HS-5 (cell line): ENCODE measurements around the gene AK2.

Source experiments
- DNase-seq: peaks from one replicate; pipeline ENCODE4 v3.0.0-alpha.2; 2012; ENCODE audit warnings: low read depth

AK2 gene

GRCh38 chr1:33022650-33023200 lies 14.0 kb downstream of the AK2 start:
- no peak for DNase-seq

DNA sequence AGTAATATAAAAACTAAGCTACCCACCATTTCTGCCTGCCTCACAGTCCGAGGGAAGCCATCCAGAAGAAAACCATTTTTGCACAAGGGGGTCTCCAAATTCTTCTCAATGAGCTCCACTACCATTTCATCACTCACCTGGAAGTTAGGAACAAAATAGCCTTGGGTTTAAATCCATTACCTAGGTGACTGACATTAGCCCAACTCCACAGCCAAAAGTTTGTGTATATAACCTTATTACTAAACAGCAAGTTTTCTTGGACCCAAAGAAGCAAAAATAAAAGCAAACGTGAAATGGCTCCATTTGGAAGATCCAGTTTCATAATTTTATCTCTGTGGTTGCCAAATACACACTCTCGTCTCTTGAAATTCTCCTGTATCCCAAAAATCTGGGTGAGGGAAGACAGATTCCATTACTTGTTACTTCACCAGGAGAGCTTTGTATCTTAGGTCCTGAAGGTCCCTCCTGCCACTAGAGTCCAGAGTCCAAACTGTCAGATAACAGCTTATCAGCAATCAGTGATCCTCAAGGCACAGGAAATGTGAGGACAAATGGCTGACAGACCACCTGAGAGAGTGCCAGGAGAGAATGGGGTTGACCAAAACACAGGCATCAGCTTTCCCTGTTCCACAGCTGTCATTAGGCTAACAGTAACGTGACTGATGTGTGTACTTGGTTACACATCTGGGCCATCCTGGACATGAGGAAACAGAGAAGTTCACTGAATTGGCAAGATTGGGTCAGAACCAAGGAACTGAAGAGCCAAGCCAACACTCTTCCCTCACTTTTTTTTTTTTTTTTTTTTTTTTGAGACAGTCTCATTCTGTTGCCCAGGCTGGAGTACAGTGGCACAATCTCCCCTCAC lies 14.9 kb downstream of the AK2 start:
- DNase-seq = no peak

- DNase-seq = no peak
These were observed 18.6 kb downstream of the AK2 start for GRCh38 chr1:33018112-33018511.

- DNase-seq = no peak
These were observed 19.5 kb downstream of the AK2 start for GRCh38 chr1:33017175-33017574.

DNA sequence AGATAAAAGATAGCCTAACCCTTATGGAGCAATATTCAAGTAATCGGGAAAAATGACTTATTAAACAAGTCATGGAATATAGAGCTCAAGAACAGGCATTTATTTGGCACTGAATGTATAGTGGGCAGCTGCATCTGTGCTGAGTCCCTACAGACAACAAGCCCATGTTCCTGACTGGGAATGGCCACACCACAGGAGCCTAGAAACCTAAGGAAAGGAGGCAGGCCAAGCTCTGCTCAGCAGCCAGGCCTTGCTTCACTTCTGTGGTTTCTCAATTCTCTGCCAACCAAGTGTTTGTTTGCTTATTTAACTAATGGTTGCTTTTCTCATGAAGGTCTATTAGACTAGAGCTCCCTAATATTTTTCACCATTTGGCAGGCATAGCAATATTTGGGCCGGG lies 21.5 kb downstream of the AK2 start:
- no peak for DNase-seq

- no peak for DNase-seq
These were observed 22.1 kb downstream of the AK2 start for GRCh38 chr1:33014464-33015163.

DNA sequence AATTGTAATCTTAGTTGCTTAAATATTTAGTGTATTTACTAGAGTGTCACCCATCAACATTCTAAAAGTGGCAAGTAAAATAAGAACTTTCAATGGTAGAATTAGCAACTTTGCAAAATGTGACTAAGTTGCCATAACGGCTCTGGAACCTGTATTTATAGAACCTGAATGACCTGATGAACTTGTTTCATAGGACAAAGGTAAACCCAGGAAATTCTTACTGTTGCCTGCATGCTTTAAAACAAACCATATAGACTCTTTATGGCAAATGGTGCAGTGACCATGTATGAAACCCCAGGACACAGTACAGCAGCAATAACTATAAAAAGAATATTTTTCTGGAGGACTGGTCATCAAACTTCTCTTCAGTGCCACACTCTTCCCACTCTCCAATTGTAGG lies 22.9 kb downstream of the AK2 start:
- no peak for DNase-seq

GRCh38 chr1:33012165-33012564 lies 24.5 kb downstream of the AK2 start:
- DNase-seq = no peak

DNA sequence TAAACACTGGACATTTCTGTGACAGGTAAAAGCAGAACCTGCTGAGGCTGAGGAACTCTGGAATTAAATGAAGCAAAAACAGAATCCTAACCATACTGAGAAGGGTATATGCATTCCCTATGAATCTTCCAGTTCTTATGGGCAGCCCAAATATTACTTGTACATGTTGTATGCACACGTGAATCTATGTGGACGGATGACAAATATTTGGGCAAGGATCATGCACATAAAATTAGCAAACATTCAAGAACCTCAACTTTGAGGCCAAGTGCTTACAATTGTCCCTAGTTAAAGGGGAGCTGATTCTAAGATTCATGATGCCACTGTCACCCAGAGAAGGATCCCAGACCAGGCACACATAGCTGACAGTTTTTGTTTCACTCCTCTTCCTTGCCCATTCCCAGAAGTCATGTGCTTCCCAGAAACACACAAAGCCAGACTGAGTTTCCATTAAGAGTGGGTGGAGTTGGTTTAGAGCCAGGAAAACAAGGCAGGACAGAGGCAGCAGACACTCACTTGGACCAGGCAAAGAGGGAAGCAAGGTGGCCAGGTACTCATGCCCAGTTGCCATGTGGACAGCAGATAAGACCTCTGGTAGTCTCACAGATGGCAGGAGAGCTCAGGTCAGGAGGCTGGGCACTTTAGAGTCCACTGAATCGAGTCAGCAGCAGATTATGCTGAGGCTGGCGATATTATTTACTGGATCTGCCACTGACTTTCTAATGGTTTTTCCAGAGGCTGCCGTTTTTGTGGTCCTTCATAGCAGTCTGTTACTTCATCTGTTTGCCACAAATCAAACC lies 25.6 kb downstream of the AK2 start:
- no peak for DNase-seq

GRCh38 chr1:33009561-33009960 lies 27.1 kb downstream of the AK2 start:
- DNase-seq = no peak

- no peak for DNase-seq
These were observed 28.4 kb downstream of the AK2 start for GRCh38 chr1:33008051-33008914.

DNA sequence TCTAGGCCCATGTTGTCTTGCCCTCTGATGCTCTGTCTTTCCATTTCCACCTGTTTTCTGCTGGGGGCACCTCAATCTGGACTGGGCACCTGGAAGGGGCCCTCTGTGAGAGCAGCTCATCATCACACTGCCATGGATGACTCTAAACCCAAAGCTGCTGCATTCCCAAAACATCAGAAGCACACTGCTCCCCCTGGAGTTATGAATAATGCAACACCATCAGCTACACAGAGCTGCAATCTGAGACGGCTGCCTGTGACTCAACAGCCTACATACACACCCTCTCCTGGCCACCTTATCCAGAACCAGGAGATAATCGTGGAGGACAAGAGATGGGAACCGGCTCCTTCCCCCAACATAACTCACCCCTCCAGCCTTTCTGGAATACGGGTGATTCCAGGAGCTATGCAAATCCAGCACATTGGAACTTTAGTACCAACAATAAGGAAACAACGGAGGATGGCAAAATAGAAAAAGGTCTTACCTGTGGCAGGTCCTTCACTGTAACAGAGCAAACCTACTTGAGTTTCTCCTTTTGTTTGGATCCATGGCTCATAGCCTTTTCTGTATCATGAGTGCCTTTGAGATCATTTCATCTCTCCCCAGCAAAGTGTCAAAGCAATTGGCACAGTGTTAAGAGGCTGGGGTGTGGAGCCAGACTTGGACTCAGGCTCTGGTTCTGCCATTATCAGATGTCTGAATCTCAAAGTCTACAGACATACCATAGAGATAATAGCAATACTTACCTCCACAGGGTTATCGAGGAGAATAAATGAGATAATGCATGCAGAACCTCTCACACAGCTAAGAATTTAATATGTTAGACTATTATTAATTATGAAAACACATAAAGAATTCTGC lies 29.3 kb downstream of the AK2 start:
- peak; percentile 72 for DNase-seq

DNA sequence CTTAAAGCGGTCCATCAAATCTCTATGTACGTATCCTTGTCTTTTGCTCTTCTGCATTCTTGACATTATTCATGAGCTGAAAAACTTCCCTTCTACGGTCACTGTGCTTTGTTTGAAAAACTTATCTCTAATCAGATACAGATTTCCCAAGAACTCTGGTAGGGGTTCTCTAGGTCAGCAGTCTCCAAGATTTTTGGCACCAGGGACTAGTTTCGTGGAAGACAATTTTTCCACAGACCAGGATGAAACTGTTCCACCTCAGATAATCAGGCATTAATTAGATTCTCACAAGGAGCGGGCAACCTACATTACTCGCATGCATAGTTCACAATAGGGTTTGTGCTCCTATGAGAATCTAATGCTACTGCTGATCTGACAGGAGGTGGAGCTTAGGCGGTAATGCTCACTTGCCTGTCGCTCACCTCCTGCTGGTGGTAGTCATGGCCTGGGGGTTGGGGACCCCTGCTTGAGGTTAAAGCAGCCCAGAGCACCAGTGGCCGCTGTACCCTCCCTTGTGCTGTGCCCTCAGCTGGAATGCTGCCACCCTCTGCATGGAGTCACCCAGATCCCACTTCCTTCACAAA lies 30.8 kb downstream of the AK2 start:
- no peak for DNase-seq

GRCh38 chr1:33005117-33005837 lies 31.4 kb downstream of the AK2 start:
- no peak for DNase-seq

DNA sequence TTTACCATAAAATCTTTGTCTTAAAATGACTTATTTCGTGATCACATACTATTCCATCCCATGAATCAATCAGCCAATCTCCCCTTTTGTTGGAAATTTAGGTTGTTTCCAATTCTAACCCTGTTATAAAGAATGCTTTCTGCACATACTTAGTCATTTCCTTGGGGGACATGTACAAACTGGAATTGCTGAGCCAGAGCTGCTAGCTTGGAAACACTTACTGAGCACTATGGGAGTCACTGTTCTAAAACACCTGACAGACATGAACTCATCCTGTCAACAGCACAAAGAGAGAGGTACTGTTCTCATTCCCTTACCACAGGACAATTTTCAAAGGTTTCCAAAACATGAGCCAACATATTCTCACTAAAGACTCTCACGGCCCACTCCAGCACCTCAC lies 32.1 kb downstream of the AK2 start:
- DNase-seq = no peak

- no peak for DNase-seq
These were observed 33.0 kb downstream of the AK2 start for GRCh38 chr1:33003657-33004056.

- no peak for DNase-seq
These were observed 34.7 kb downstream of the AK2 start for GRCh38 chr1:33002006-33002405.

GRCh38 chr1:33001282-33001681 lies 35.4 kb downstream of the AK2 start:
- DNase-seq = no peak

DNA sequence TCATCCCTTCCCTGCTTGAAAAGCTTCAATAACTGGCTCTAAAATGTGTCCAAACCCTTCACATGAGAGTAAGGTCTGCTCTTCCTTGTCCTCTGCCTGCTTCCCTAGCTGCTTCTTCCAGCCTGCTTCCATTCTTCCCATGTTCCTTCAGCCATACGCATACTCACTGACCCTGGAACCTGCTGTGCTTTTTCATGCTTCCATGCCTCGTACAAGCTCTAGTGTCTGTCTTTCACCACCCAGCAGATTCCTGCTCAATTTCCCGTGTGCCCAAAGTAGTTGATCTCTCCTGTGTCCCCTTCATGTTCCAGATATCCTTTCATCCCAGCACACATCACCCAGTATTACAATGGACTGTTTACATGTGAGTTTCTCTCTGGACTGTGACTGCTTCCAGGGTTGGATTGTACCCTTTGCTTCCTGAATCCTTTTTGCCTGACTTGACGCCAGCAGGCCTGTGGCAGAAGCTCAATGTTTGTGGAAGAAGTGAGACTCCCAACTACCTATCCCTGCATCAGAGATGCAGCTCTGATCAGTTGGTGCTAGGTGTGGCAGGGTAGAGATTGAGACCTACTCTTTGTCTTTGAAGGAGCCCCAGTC lies 36.2 kb downstream of the AK2 start:
- DNase-seq = no peak
